Tibial nerve (tissue), 4 donors: ENCODE results near the gene CEP295NL. TPM values are rescaled to one million over a fixed set of nuclear protein-coding genes. Genes with fewer than 3 reads are reported as not detected.

ENCODE experiments used
- DNase-seq, 2 donors: peaks; one replicate each; pipeline ENCODE4 v3.0.0-alpha.2; 2019; ENCODE audit warnings: low spot score in 2 of 2
- H3K27ac ChIP-seq, 4 donors: fragments of 200-600 bp; sonication (generic) in 3 of 4; one replicate each; pipeline ENCODE4 v1.5.1; 2017 to 2019; ENCODE audit warnings: mild to moderate bottlenecking in 1 of 4
- H3K27me3 ChIP-seq, 2 donors: fragments of 200-600 bp; sonication (generic) in 1 of 2; one replicate each; pipeline versions ENCODE4 v1.5.1 to v1.6.0; 2017 to 2019
- H3K36me3 ChIP-seq, 3 donors: fragments of 200-600 bp; sonication (generic); one replicate each; pipeline ENCODE4 v1.5.1; 2018 to 2019
- H3K4me1 ChIP-seq, 4 donors: fragments of 200-600 bp; sonication (generic) in 3 of 4; one replicate each; pipeline ENCODE4 v1.5.1; 2017 to 2019
- H3K4me3 ChIP-seq, 4 donors: fragments of 200-600 bp; sonication (generic) in 3 of 4; one replicate each; pipeline ENCODE4 v1.5.1; 2017 to 2019; ENCODE audit warnings: mild to moderate bottlenecking in 1 of 4, moderate library complexity in 1 of 4
- H3K9me3 ChIP-seq, 4 donors: fragments of 200-600 bp; sonication (generic) in 3 of 4; one replicate each; pipeline ENCODE4 v1.5.1; 2017 to 2019
- CTCF ChIP-seq, 5 experiments: fragments of 200-600 bp in 3 of 5; fragments of 450-650 bp in 2 of 5; sonication (generic) in 3 of 5; IDR thresholded peaks; one replicate each; pipeline ENCODE4 v1.5.1; 2016 to 2019; ENCODE audit warnings: antibody characterized with exemption in 5 of 5, mild to moderate bottlenecking in 3 of 5, moderate library complexity in 2 of 5
- EP300 ChIP-seq, 2 donors: sonication (generic); formaldehyde crosslinking; IDR thresholded peaks; one replicate each; pipeline ENCODE4 v1.6.1; 2017; ENCODE audit warnings: antibody characterized with exemption in 2 of 2, mild to moderate bottlenecking in 1 of 2
- POLR2A ChIP-seq, 2 donors: fragments of 450-650 bp; IDR thresholded peaks; one replicate each; pipeline ENCODE4 v1.6.1; 2017; ENCODE audit warnings: antibody characterized with exemption in 2 of 2, mild to moderate bottlenecking in 2 of 2, moderate library complexity in 2 of 2
- WGBS, 2 donors: methylation state at CpG; one replicate each; pipeline ENCODE4 v1.1.5; 2018; 5-methylcytosine and 5-hydroxymethylcytosine counted together
- total RNA-seq, 4 donors: library from RNA; depleted of rRNA; stranded (reverse); fragments of >200 nt; gene quantifications; one replicate each; pipeline ENCODE4 v1.1.0, GENCODE V29; 2016

CEP295NL gene
- total RNA-seq, 4 donors from 2014 or later: 6.5 to 35.1 (median 9.9) TPM

- Histone ChIP-seq H3K9me3 (no peaks in the 10 kb centered on the region), H3K4me3 (peak overlapping the region in 2 of 4 donors; percentile 8 to 22), H3K27ac (peak overlapping the region; percentile 73 to 92 (median 83)), H3K27me3 (no peaks in the 10 kb centered on the region), H3K4me1 (peaks cover 3 to 100% (median 79%) of the 10 kb centered on the region in 4 donors), H3K36me3 (peaks cover 0 to 10% (median 0%) of the 10 kb centered on the region in 3 donors)
- WGBS, 2 donors: 41 to 57% methylated on average over 20 of the region's 20 CpGs
- peak in 1 of 2 donors; percentile 18 for TF ChIP-seq POLR2A (IDR thresholded peaks at IDR 0.05)
- TF ChIP-seq EP300 (IDR thresholded peaks at IDR 0.05): peak in 1 of 2 donors; percentile 74
- peak in 3 of 5 experiments; percentile 22 to 39 (median 24) for TF ChIP-seq CTCF (IDR thresholded peaks at IDR 0.05)
- peak in 1 of 2 donors; percentile 43 for DNase-seq
Observed at GRCh38 chr17:78896091-78896833, 6.7 kb downstream of the CEP295NL start.

DNA sequence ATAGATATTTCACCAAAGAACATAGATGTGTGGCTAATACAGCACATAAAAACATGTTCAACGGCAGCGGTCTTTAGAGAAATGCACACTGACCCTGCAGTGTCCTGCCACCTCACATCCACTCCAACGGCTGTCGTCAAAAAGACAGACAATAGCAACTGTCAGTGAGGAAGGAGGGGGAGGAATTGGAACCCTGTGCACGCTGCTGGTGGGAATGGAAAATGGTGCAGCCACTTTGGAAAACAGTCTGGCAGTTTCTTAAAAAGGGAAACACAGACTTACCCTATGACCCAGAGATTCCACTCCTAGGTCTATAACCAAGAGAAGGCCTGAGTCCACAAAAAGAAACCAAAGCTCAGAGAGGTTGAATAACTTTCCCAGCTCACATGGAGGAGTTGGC lies 7.7 kb downstream of the CEP295NL start:
- WGBS, 2 donors: 7 to 25% methylated on average over 5 of the region's 5 CpGs
- peak overlapping the region; percentile 73 to 92 (median 83) for H3K27ac ChIP-seq
- H3K4me1 ChIP-seq: peaks cover 3 to 100% (median 86%) of the 10 kb centered on the region in 4 donors
- H3K9me3 ChIP-seq: no peaks in the 10 kb centered on the region
- TF ChIP-seq POLR2A (IDR thresholded peaks at IDR 0.05) (no peak), EP300 (IDR thresholded peaks at IDR 0.05) (peak in 1 of 2 donors; percentile 42)
- H3K36me3 ChIP-seq: peaks cover 0 to under 1% (median 0%) of the 10 kb centered on the region in 3 donors
- no peak for DNase-seq
- no peak overlapping the region for H3K4me3 ChIP-seq
- no peaks in the 10 kb centered on the region for H3K27me3 ChIP-seq

DNA sequence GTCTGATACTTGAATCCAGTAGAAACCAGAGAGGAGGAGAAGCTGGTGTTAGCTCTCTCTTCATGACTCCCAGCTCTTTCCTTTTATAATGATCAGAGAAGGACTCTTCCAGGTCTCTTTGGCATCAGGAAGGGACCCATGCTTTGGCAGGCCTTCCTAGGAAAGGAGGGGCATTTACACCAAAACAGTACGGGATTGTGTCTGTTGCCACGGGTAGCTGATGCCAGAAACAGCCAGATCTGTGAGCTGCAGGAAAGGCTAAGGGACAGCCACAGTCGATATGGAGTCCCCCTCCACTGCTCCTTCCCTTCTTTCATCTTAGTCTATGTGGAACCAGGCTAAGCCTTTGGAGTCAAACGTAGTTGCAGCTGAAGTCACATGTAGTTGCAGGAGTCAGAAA lies 9.3 kb downstream of the CEP295NL start:
- Histone ChIP-seq H3K36me3 (no peaks in the 10 kb centered on the region), H3K9me3 (no peaks in the 10 kb centered on the region), H3K4me3 (no peak overlapping the region), H3K27me3 (no peaks in the 10 kb centered on the region), H3K4me1 (peaks cover 3 to 100% (median 86%) of the 10 kb centered on the region in 4 donors), H3K27ac (peak overlapping the region; percentile 28 to 92 (median 62))
- WGBS, 2 donors: 6 to 9% methylated on average over 4 of the region's 4 CpGs
- TF ChIP-seq CTCF (IDR thresholded peaks at IDR 0.05): no peak
- TF ChIP-seq EP300 (IDR thresholded peaks at IDR 0.05): peak in 1 of 2 donors; percentile 20
- DNase-seq: no peak

GRCh38 chr17:78892936-78893379 lies 10.0 kb downstream of the CEP295NL start:
- Histone ChIP-seq H3K9me3 (no peaks in the 10 kb centered on the region), H3K4me1 (peaks cover 3 to 100% (median 83%) of the 10 kb centered on the region in 4 donors), H3K27ac (peak overlapping the region in 3 of 4 donors; percentile 60 to 99 (median 98)), H3K27me3 (no peaks in the 10 kb centered on the region), H3K4me3 (no peak overlapping the region), H3K36me3 (no peaks in the 10 kb centered on the region)
- TF ChIP-seq CTCF (IDR thresholded peaks at IDR 0.05) (no peak), EP300 (IDR thresholded peaks at IDR 0.05) (no peak), POLR2A (IDR thresholded peaks at IDR 0.05) (no peak)
- 56 to 60% methylated on average over 6 of the region's 6 CpGs for WGBS, 2 donors
- no peak for DNase-seq

DNA sequence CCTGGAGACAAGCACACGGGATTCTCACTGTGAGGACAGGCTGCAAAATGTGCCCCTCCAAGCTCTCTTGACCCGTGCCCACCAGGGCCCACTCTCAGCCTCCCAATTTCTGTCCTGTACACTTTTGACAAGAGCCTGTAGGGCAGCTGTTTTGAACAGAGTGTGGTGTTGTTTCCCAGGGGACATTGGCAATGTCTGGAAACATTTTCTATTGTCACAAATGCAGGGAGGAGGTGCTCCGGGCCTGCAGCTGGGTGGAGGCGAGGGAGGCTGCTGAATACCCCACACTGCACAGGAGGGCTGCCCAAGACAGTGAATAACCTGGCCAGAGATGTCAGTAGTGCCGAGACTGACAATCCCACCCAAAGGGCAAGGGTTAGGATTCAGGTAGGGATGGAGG lies 10.5 kb downstream of the CEP295NL start:
- Histone ChIP-seq H3K27ac (peak overlapping the region; percentile 35 to 99 (median 79)), H3K4me1 (peaks cover 3 to 100% (median 80%) of the 10 kb centered on the region in 4 donors)
- 26 to 32% methylated on average over 5 of the region's 5 CpGs for WGBS, 2 donors

More for the DNA sequence above, 10.5 kb downstream of the CEP295NL start:
- DNase-seq: no peak
- no peak for TF ChIP-seq CTCF (IDR thresholded peaks at IDR 0.05)
- peak in 1 of 2 donors; percentile 16 for TF ChIP-seq POLR2A (IDR thresholded peaks at IDR 0.05)
- peak in 1 of 2 donors; percentile 51 for TF ChIP-seq EP300 (IDR thresholded peaks at IDR 0.05)
- Histone ChIP-seq H3K36me3 (no peaks in the 10 kb centered on the region), H3K4me3 (no peak overlapping the region), H3K9me3 (no peaks in the 10 kb centered on the region), H3K27me3 (no peaks in the 10 kb centered on the region)
